Left ventricle myocardium inferior (tissue), 1 donor: ENCODE results near the gene KLHL40. TPM values are rescaled to one million over a fixed set of nuclear protein-coding genes. Genes with fewer than 3 reads are reported as not detected.

Source experiments
- DNase-seq: peaks from one replicate; pipeline ENCODE4 v3.0.0-alpha.2; 2020
- H3K27ac ChIP-seq: fragments of 200-600 bp; replicated peaks from 2 replicates; pipeline ENCODE4 v1.8.0; 2021
- H3K27me3 ChIP-seq: fragments of 200-600 bp; 2 replicates; pipeline ENCODE4 v1.8.0; 2021; ENCODE audit warnings: low read depth
- H3K36me3 ChIP-seq: fragments of 200-600 bp; 2 replicates; pipeline ENCODE4 v1.8.0; 2021
- H3K4me1 ChIP-seq: fragments of 200-600 bp; 2 replicates; pipeline ENCODE4 v1.8.0; 2021
- H3K4me3 ChIP-seq: fragments of 200-600 bp; 2 replicates; pipeline ENCODE4 v1.8.0; 2021; ENCODE audit warnings: mild to moderate bottlenecking, moderate library complexity
- H3K9me3 ChIP-seq: fragments of 200-600 bp; replicated peaks from 2 replicates; pipeline ENCODE4 v1.8.0; 2021
- intact Hi-C: fragments of 100-400 bp; cut with micrococcal nuclease; formaldehyde crosslinking; loops from one replicate; pipeline ENCODE4 v1.11.0; 2022
- total RNA-seq: library from RNA; stranded (reverse); fragmentation: NEBNext Ultra II Directional; extraction: Animal tissue kit (Norgen Biotek cat#: 25700); gene quantifications from one replicate; pipeline ENCODE4 v1.2.1, GENCODE V29; 2021
- TF ChIP-seq, protein P1 (sequence below): fragments of 200-600 bp; IDR thresholded peaks from 2 replicates; pipeline ENCODE4 v1.8.0; 2021; ENCODE audit warnings: antibody characterized with exemption, mild to moderate bottlenecking, borderline replicate concordance
- donor health status: DM: no; HTN: yes; CAD: no; lungs with severe emphysema.

KLHL40 gene
- total RNA-seq, 1 donor from 2014 or later = 0.22 TPM

DNA sequence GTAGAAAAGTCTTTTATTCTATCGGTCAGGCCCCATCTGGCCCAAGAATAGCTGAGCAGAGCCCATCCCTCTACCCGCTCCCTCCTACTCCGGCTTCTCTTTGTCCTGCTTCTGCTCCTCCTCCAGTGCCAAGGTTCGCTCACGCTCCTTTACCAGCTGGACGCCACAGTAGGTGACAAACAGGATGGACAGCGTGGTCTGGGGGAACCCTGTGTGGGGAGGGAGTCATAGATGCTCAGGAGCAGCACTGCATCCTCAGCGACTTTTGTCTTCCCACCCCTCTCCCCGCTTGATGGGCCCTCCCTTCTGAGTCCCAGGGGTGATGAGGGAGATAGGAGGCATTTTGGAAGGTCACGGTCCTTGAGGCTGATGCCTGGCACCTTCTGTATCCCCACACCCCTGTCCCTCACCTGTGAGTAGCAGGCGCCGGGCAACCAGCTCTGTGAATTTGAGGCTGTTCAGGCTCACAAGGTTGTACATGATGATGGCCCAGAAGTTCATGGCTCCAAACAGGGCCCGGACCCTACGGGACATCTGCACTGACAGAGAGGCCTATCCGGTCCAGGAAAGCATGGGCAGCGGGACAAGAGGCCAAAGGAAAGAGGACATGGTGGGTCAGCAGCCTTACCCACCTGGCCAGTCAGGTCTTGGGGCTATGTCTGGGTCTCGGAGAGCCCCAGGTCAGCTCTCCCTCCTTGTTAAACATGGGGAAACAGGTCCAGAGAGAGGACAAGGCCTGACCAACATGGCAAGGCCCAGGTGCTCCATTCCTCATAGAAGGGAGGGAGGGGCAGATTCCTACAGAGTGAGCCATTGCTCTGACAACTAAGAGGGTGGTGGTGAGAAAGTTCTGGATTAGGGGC, 7.6 kb downstream of the KLHL40 start:
- no peaks in the 10 kb centered on the region for H3K27me3 ChIP-seq
- no peaks in the 10 kb centered on the region for H3K36me3 ChIP-seq
- TF ChIP-seq, protein P1, sequence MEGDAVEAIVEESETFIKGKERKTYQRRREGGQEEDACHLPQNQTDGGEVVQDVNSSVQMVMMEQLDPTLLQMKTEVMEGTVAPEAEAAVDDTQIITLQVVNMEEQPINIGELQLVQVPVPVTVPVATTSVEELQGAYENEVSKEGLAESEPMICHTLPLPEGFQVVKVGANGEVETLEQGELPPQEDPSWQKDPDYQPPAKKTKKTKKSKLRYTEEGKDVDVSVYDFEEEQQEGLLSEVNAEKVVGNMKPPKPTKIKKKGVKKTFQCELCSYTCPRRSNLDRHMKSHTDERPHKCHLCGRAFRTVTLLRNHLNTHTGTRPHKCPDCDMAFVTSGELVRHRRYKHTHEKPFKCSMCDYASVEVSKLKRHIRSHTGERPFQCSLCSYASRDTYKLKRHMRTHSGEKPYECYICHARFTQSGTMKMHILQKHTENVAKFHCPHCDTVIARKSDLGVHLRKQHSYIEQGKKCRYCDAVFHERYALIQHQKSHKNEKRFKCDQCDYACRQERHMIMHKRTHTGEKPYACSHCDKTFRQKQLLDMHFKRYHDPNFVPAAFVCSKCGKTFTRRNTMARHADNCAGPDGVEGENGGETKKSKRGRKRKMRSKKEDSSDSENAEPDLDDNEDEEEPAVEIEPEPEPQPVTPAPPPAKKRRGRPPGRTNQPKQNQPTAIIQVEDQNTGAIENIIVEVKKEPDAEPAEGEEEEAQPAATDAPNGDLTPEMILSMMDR = no peak
- no peak for DNase-seq
- intact Hi-C loops = no loop called here
- H3K4me1 ChIP-seq = peaks cover 19% of the 10 kb centered on the region
- H3K4me3 ChIP-seq = no peak overlapping the region
- no peaks in the 10 kb centered on the region for H3K9me3 ChIP-seq
- H3K27ac ChIP-seq = peak overlapping the region; percentile 23

DNA sequence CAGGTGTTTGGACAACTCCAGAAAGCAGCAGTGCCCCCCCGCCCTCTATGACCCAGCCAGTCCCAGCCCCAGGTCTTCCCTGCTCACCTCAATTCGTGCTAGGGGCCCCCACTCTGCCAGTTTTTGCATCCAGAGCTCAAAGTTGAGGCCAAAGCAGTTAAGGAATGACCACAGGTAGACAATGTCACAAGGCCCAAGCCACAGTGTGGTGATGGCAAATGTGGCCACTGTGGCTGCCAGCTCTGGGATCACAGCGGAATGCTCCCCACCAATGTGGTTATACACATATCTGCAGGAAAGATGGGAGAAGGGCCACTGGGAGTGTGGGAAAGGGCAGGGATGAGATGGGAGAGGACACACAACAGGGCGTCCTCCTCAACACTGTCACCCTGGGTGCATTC, 8.2 kb downstream of the KLHL40 start:
- H3K27ac ChIP-seq = peak overlapping the region; percentile 23
- H3K4me1 ChIP-seq = peaks cover 25% of the 10 kb centered on the region
- H3K36me3 ChIP-seq = no peaks in the 10 kb centered on the region
- intact Hi-C loops = no loop called here
- TF ChIP-seq, protein P1 = no peak
- H3K27me3 ChIP-seq = no peaks in the 10 kb centered on the region
- DNase-seq = no peak
- no peaks in the 10 kb centered on the region for H3K9me3 ChIP-seq
- no peak overlapping the region for H3K4me3 ChIP-seq

DNA sequence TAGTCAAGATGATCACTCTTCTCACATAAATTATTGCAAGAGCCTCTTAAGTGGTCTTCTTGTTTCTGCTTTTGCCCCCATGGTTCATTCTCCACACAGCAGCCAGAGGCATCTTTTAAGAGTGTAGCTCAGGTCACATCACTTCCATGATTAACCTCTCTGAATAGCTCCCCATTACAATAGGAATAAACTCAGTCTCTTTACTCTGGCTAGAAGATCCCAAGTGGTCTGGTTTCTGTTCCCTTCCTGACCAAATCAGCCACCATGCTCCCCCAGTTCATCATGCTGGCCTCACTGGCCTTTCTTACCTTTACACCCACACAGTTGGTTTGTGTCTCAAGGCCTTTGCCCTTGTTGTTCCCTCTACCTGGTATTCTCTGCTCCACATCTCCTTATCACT, 9.0 kb downstream of the KLHL40 start:
- H3K36me3 ChIP-seq = no peaks in the 10 kb centered on the region
- H3K4me3 ChIP-seq = no peak overlapping the region
- intact Hi-C loops = no loop called here
- no peaks in the 10 kb centered on the region for H3K27me3 ChIP-seq
- H3K9me3 ChIP-seq = no peaks in the 10 kb centered on the region
- peaks cover 33% of the 10 kb centered on the region for H3K4me1 ChIP-seq
- DNase-seq = no peak
- H3K27ac ChIP-seq = no peak overlapping the region
- TF ChIP-seq, protein P1 = no peak

DNA sequence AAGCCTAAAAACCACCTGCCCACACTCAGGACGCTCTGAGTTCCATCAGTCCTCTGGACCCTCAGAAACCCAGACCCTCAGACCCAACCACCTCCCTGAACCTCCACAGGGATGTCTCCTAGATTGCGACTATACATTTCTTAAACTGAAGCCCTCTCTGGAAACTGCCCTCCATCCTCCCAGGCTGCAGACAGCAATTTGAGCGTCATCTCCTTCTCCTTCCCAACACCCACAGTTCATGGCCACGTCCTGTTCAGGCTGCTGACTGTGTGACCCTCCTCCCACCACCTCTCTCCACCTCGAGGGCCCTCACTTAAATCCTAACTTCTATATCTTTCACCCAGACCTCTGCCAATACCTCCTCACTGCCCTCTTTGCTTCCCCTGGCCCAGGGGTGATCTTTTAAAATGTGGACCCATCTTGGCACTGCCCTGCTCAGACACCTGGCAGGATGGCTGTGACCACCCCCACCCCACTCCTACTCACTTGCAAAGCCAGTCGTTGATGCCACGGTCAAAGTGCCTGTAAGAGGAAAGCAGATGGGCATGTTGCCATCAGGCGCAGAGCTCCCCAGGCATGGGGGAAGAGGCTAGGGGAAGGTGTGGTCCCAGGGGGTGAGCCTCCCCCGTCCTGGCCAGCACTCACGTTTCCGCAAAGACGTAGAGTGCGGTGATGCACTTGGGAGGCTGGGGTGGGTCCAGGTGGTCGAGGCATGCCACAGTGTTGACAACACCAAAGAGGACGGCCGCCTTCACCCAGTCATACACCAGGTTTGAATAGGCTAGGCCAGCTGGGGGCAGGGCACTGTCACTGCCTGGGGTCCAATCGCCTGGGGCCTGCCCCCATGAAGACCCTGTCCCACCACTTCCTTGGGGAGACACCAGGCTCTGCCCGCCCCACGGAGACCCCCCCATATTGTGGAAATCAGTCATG, 11.3 kb downstream of the KLHL40 start:
- intact Hi-C loops = no loop called here
- peak overlapping the region; percentile 76 for H3K27ac ChIP-seq
- DNase-seq = no peak

More for the DNA sequence above, 11.3 kb downstream of the KLHL40 start:
- Histone ChIP-seq H3K27me3 (peaks cover 1% of the 10 kb centered on the region), H3K4me1 (peaks cover 37% of the 10 kb centered on the region), H3K4me3 (no peak overlapping the region), H3K9me3 (no peaks in the 10 kb centered on the region), H3K36me3 (no peaks in the 10 kb centered on the region)
- TF ChIP-seq, protein P1 = no peak
